HG03378 (cell line): ENCODE results near the gene ARID2.

ENCODE experiments used
- ATAC-seq: cut with Tn5 transposase; IDR thresholded peaks from one replicate; pipeline ENCODE4 v1.9.1; 2021; ENCODE audit warnings: mild to moderate bottlenecking, moderate library complexity; ENCODE audit not compliant: unreplicated experiment

ARID2 gene

DNA sequence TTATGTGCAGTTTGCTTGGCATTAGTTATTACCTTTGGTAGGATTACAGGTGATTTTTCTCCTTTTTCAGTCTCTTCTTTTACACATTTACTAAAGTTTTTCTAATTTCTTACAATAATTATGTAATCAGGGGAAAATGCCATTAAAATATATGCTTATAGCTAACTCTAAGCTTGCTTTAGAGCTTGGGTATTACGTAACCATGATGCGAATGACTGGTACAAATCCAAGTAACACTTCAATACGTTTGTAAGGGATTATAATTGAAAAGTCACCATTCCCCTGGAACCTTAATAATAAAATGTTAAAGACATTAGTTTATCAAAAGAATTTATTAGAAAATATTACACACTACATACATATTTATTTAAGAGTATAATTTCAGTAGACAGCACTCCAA is 189.3 kb downstream of the ARID2 start:
- no peak for ATAC-seq

DNA sequence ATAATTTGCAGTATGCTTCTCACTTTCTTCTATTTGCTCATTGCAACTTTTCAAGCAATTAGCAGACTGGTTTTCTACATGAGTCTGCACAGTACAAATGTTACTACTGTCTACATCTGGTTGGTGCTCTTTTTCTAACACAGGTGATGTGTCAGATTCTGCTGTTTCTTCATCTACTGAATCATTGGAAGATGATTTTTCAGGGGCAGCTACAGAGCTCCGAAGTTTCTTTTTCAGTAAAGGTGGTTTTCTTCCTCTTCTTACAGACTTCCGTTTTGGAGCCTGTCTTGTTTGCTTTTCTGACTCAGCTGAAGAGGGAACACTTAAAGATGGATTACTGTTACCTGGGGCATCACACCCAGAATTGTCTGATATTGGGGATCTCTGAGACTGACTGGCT is 198.8 kb downstream of the ARID2 start:
- ATAC-seq, result no peak

DNA sequence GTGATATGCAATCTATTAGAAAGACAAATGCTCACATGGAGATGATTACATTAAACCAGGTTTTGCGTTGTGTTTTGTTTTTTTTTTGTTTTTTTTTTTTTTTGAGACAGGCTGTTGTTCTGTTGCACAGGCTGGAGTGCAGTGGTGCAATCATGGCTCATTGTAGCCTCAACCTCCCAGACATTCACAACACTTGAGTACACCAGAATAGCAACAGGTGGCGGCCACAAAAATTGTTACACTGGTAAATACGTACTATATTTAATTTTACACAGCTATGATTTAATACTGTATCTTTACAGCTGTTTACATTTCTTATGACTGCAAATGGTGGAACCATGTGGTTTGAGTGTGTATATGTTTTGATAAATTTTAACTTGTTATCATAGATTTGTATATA is 200.9 kb downstream of the ARID2 start:
- ATAC-seq, result no peak

DNA sequence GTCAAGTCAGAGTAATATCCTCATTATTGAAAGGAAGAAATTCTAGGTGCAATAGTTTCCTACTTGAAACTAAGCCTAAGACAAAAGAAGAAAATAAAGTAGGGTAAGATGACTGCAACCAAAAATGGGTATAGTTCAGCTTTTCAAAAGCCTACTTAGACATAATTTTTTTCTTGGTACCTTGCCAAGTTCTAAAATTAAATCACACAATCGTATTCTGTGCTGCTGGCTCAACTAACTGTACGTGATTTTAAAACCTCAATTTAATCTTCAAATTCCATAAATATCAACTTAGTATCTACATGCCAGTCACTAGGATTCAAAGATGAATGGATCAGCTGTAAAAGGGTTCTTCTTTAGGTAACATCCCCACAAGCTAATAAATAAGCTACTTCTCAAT is 204.0 kb downstream of the ARID2 start:
- no peak for ATAC-seq

DNA sequence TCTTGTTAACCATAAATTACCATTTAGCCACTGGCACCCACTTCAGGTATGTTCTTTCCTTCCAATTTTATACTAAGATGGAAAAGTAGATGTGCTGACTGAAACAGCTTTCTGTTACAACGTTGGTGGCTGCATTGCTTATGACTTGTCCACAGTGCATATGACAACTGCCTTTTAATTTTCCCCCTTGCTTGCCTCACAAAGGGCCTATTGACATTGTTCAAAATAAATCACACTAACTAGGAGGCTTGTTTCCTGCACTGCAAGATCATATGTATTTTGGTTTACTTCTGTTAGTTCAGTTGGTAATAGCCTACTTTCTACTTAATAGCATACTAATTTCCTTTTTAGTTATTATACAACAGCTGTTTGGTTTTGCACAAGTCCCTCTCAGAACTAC is 205.4 kb downstream of the ARID2 start:
- no peak for ATAC-seq

DNA sequence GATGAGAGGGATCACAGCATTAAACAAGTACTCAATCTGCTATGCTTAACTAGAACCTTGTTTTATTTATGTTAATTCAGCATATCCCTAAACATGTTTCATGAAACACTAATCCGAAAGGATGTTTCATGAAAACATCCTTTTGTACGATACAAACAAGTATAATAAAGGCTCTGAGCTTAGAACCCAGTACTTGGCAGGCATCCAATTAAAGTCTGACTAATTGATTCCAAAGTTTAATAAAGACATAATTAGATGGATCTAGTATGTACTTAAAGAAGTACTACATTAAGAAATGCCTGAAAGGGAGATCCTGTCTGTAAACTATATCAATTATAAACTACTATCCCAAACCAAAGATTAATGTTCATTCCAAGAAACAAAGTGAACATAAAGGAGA is 209.1 kb downstream of the ARID2 start:
- no peak for ATAC-seq

DNA sequence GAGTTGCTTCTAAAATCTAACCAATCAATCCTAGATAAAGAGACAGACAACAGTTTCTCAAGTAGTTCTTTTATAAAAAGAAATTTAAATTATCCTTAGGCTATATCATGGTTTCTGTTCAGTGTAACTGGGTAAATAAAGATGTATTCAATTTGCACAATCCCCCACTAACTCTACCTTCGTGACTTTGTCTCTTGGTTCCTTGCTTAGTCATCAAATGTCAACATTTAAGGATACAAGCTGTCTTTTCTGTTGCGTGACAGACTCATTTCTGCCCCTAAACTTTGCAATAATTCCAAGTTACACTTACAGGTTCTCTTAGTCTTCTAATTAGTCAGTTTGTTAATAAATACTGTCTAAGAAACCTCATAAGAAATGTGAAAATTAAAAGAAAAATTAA is 210.3 kb downstream of the ARID2 start:
- no peak for ATAC-seq

DNA sequence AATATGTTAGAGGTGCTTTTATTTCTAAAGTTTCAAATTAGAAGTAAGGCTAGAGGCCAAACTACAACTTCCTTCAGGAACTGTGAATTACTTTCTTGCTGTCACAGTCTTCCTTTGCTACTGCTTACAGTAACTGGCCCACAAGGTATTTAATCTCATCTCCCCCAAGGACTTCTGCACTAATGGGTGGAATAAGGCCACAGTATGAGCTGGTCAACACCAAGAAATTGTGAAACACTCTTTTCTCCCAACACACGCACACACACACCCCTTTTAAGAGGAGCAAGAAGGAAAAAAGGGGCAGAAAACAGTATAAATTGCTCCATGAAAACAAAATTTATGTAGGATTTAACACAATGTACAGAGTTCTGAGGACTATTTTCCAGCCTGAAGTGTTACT is 215.3 kb downstream of the ARID2 start:
- ATAC-seq, result no peak

DNA sequence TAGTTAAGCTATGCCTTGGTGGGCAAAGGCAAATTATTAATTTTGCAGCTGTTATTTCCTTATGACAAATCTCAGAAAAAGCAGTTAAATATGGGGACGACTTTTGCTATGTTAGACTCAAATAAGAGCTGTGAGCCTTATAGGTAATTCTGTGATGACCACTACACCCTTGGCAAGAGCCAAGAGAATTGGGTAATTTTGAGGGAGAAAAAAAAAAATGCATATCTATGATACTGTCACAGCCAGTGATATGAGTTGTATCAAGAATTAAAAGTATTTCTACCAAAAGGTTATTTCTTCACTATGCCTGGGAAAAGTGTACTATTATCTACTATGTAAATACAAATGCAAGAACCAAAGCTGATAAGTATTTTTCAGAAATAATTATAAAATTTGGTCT is 216.9 kb downstream of the ARID2 start:
- no peak for ATAC-seq

DNA sequence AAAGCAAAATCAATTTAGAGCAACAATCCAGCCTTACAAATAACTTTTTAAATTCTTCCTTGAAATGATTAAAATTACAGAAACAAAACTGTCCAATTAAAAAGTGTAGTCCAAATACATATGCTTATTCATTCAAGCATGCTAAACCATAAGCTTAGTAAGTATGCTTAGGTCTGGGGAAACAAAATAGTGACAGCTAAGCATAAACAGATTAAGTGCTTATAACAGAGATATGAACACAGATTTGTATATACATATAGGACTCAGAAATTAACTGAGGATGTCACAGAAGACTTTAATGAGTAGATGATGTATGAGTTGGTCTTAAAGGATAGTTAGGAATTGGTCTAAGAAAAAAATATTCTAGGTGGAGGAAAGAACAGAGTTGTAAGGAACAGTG is 219.0 kb downstream of the ARID2 start:
- no peak for ATAC-seq
